Coronary artery (tissue), 2 donors: ENCODE measurements around the gene FBXL7.

Experiments used
- DNase-seq: peaks from one replicate; pipeline ENCODE4 v3.0.0-alpha.2; 2017; ENCODE audit warnings: low spot score
- H3K27ac ChIP-seq, 2 donors: fragments of 200-600 bp; sonication (generic); one replicate each; pipeline ENCODE4 v1.5.1; 2016 to 2019
- H3K4me3 ChIP-seq: fragments of 200-600 bp; sonication (generic); 2 replicates; pipeline ENCODE4 v1.5.1; 2016; ENCODE audit warnings: mild to moderate bottlenecking, moderate library complexity
- CTCF ChIP-seq: fragments of 200-600 bp; sonication (generic); IDR thresholded peaks from one replicate; pipeline ENCODE4 v1.5.1; 2019; ENCODE audit warnings: antibody characterized with exemption

FBXL7 gene

GRCh38 chr5:15700373-15700772, 200.4 kb downstream of the FBXL7 start:
- no peak overlapping the region for H3K27ac ChIP-seq
- H3K4me3 ChIP-seq, result no peak overlapping the region
- no peak for TF ChIP-seq CTCF
- no peak for DNase-seq

- Histone ChIP-seq H3K27ac (no peak overlapping the region), H3K4me3 (no peak overlapping the region)
- no peak for TF ChIP-seq CTCF
- no peak for DNase-seq
Measured at GRCh38 chr5:15702102-15702501, 202.1 kb downstream of the FBXL7 start.

GRCh38 chr5:15703901-15704300, 203.9 kb downstream of the FBXL7 start:
- DNase-seq, result no peak
- TF ChIP-seq CTCF, result no peak

GRCh38 chr5:15704397-15704947, 204.5 kb downstream of the FBXL7 start:
- DNase-seq, result no peak
- Histone ChIP-seq H3K4me3 (no peak overlapping the region), H3K27ac (no peak overlapping the region)
- TF ChIP-seq CTCF, result no peak

More at GRCh38 chr5:15703901-15704300, 203.9 kb downstream of the FBXL7 start:
- H3K27ac ChIP-seq, result no peak overlapping the region
- no peak overlapping the region for H3K4me3 ChIP-seq

GRCh38 chr5:15707631-15708030, 207.7 kb downstream of the FBXL7 start:
- no peak for DNase-seq
- Histone ChIP-seq H3K4me3 (no peak overlapping the region), H3K27ac (no peak overlapping the region)
- no peak for TF ChIP-seq CTCF

GRCh38 chr5:15711892-15712291, 211.9 kb downstream of the FBXL7 start:
- no peak overlapping the region for H3K27ac ChIP-seq
- no peak for TF ChIP-seq CTCF

GRCh38 chr5:15715535-15715934, 215.6 kb downstream of the FBXL7 start:
- TF ChIP-seq CTCF, result no peak
- no peak overlapping the region for H3K4me3 ChIP-seq
- no peak overlapping the region for H3K27ac ChIP-seq
- DNase-seq, result no peak

More at GRCh38 chr5:15711892-15712291, 211.9 kb downstream of the FBXL7 start:
- no peak for DNase-seq
- H3K4me3 ChIP-seq, result no peak overlapping the region
